HepG2 (cell line): ENCODE data around the gene BEST2. TPM values are rescaled to one million over a fixed set of nuclear protein-coding genes. Genes with fewer than 3 reads are reported as not detected.

Experiments
- ARID4A ChIP-seq: sonication (generic); formaldehyde crosslinking; IDR thresholded peaks from 2 replicates; pipeline ENCODE4 v1.5.0; 2020; ENCODE audit warnings: mild to moderate bottlenecking, missing genetic modification reagents, borderline replicate concordance
- CBFB ChIP-seq: sonication (generic); formaldehyde crosslinking; IDR thresholded peaks from 2 replicates; pipeline ENCODE4 v1.4.0; 2020; ENCODE audit warnings: missing genetic modification reagents
- ETV6 ChIP-seq: sonication (generic); formaldehyde crosslinking; conservative IDR thresholded peaks from 2 replicates; pipeline ENCODE4 v1.4.0; 2020; ENCODE audit warnings: missing genetic modification reagents
- FOXO4 ChIP-seq: sonication (generic); formaldehyde crosslinking; conservative IDR thresholded peaks from 2 replicates; pipeline ENCODE4 v1.8.1; 2023; ENCODE audit warnings: missing genetic modification reagents
- FOXP4 ChIP-seq: sonication (generic); formaldehyde crosslinking; IDR thresholded peaks from 2 replicates; pipeline ENCODE4 v1.4.0; 2020; ENCODE audit warnings: missing genetic modification reagents
- MAF1 ChIP-seq: sonication (generic); formaldehyde crosslinking; IDR thresholded peaks from 2 replicates; pipeline ENCODE4 v1.5.0; 2020; ENCODE audit warnings: missing genetic modification reagents, borderline replicate concordance
- PBX3 ChIP-seq: sonication (generic); formaldehyde crosslinking; IDR thresholded peaks from 2 replicates; pipeline ENCODE4 v1.8.1; 2023; ENCODE audit warnings: missing genetic modification reagents, inconsistent platforms, borderline replicate concordance
- PLRG1 ChIP-seq: fragments of 450-650 bp; conservative IDR thresholded peaks from 2 replicates; pipeline ENCODE4 v1.6.1; 2016
- TFAP4 ChIP-seq: sonication (generic); IDR thresholded peaks from 2 replicates; pipeline ENCODE4 v1.6.1; 2016; ENCODE audit warnings: low read depth, borderline replicate concordance
- ZFP1 ChIP-seq: IDR thresholded peaks from 2 replicates; pipeline ENCODE4 v1.6.1; 2016
- ZNF546 ChIP-seq: sonication (generic); formaldehyde crosslinking; conservative IDR thresholded peaks from 2 replicates; pipeline ENCODE4 v1.8.1; 2023; ENCODE audit warnings: mild to moderate bottlenecking, missing genetic modification reagents
- ZNF766 ChIP-seq: sonication (generic); formaldehyde crosslinking; IDR thresholded peaks from 2 replicates; pipeline ENCODE4 v1.5.0; 2020; ENCODE audit warnings: missing genetic modification reagents, borderline replicate concordance
- ZNF772 ChIP-seq: sonication (generic); formaldehyde crosslinking; IDR thresholded peaks from 2 replicates; pipeline ENCODE4 v1.5.0; 2020; ENCODE audit warnings: mild to moderate bottlenecking, missing genetic modification reagents
- polyA plus RNA-seq, 8 experiments: library from polyadenylated mRNA; depleted of rRNA in 3 of 8; stranded (reverse) in 7 of 8; unstranded in 1 of 8; fragments of >200 nt; fragmentation: Illumina TruSeq in 4 of 8; extraction: Trizol in 4 of 8; gene quantifications; 2 replicates each; pipeline versions ENCODE4 v1.2.1 to v1.2.3, GENCODE V29; 2011 to 2016; ENCODE audit warnings: low read depth in 4 of 8, missing spikeins in 1 of 8, mixed read lengths in 1 of 8; ENCODE audit not compliant: insufficient read depth in 1 of 8
- total RNA-seq, 5 experiments: library from RNA; depleted of rRNA; stranded (reverse); fragments of >200 nt; fragmentation: Illumina TruSeq; extraction: Trizol; gene quantifications; 2 replicates each; pipeline ENCODE4 v1.2.3, GENCODE V29; 2016; ENCODE audit warnings: low read depth in 1 of 5
- TF ChIP-seq, protein P1 (sequence below): sonication (generic); formaldehyde crosslinking; IDR thresholded peaks from 2 replicates; pipeline ENCODE4 v1.4.0; 2020; ENCODE audit warnings: missing genetic modification reagents, mild to moderate bottlenecking, borderline replicate concordance

Gene BEST2
- total and polyA plus RNA-seq, 2 of the 13 experiments (the other 11 are each of a cell fraction or from before 2014, with no cell fraction given) = not detected

DNA sequence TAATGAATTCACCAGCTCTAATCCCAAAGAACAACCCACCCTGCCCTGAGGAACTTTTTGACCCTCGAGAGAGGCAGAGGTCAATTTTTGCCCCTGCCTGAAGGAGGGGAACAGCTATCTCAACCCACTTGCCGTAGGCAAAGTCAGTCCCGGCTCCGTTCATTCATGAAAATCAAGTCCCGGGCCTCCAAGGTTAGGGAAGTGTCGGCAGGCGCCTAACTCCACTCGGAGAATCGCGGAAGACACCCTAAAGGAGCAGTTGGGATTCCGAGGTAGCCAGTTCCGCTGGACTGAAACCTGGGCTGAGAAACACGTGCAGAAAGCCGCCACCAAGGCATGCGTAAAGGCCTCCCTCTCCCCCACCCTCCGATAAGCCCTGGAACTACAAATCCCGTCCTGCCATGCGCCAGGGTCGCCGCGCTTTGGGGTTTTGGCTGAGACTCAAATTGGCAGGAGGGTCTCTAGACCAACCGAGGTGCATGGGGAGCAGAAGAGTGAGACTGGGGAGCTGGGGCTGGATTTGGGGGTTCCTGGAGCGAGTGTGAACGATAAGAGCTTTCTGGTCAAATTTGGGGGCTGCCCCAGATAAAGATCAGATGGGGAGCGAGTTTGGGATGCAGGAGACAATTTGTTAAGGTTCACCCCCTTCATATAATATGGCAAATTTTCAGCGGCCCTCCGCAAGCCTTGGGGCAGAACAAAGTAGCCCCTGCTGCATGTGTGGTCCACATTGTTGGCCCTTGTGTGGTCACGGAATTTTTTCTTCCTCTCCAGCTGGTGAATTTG is 27.8 kb upstream of the BEST2 start, which contains the start of gene TNPO2 (continued):
- no peak; the same call in 1 of the 2 replicates for TF ChIP-seq ETV6 (CRISPR knock-in tag)
- TF ChIP-seq ZNF766 (CRISPR knock-in tag) = no peak
- no peak for TF ChIP-seq MAF1 (CRISPR knock-in tag)
- TF ChIP-seq ZNF546 (CRISPR knock-in tag) = no peak
- no peak for TF ChIP-seq PBX3 (CRISPR knock-in tag)
- no peak for TF ChIP-seq ZFP1
- 0 out of 2 replicates have a peak, but pooled peaks have one; percentile 31 for TF ChIP-seq ZNF772
- TF ChIP-seq, protein P1, sequence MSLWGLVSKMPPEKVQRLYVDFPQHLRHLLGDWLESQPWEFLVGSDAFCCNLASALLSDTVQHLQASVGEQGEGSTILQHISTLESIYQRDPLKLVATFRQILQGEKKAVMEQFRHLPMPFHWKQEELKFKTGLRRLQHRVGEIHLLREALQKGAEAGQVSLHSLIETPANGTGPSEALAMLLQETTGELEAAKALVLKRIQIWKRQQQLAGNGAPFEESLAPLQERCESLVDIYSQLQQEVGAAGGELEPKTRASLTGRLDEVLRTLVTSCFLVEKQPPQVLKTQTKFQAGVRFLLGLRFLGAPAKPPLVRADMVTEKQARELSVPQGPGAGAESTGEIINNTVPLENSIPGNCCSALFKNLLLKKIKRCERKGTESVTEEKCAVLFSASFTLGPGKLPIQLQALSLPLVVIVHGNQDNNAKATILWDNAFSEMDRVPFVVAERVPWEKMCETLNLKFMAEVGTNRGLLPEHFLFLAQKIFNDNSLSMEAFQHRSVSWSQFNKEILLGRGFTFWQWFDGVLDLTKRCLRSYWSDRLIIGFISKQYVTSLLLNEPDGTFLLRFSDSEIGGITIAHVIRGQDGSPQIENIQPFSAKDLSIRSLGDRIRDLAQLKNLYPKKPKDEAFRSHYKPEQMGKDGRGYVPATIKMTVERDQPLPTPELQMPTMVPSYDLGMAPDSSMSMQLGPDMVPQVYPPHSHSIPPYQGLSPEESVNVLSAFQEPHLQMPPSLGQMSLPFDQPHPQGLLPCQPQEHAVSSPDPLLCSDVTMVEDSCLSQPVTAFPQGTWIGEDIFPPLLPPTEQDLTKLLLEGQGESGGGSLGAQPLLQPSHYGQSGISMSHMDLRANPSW (CRISPR knock-in tag) = peak; percentile 55; the same call in 1 of the 2 replicates
- TF ChIP-seq PLRG1 = no peak
- TF ChIP-seq TFAP4 = no peak
- TF ChIP-seq ARID4A = peak; percentile 86
- no peak for TF ChIP-seq CBFB (CRISPR knock-in tag)
- TF ChIP-seq FOXO4 (CRISPR knock-in tag) = no peak
- TF ChIP-seq FOXP4 = no peak; the same call in 1 of the 2 replicates
